Breast epithelium (tissue), 3 donors: Measurements from ENCODE around the gene SLC16A8.

Source experiments
- CTCF ChIP-seq, 3 donors: fragments of 450-650 bp; IDR thresholded peaks; one replicate each; pipeline ENCODE4 v1.5.1; 2016 to 2017; ENCODE audit warnings: antibody characterized with exemption in 3 of 3, mild to moderate bottlenecking in 3 of 3, moderate library complexity in 3 of 3
- POLR2A ChIP-seq: fragments of 450-650 bp; IDR thresholded peaks from one replicate; pipeline ENCODE4 v1.6.1; 2016; ENCODE audit warnings: antibody characterized with exemption, mild to moderate bottlenecking, moderate library complexity
- POLR2AphosphoS5 ChIP-seq, 3 donors: sonication (generic); formaldehyde crosslinking; IDR thresholded peaks; one replicate each; pipeline ENCODE4 v1.6.1; 2017; ENCODE audit warnings: antibody characterized with exemption in 3 of 3

GRCh38 chr22:38108561-38109319 lies 24.8 kb upstream of the SLC16A8 start:
- TF ChIP-seq POLR2A (no peak), CTCF (IDR thresholded peaks at IDR 0.05) (no peak), POLR2AphosphoS5 (IDR thresholded peaks at IDR 0.05) (no peak)
